NCI-H2029 treated with DMSO at 0.1 percent for 48 hours (cell line): ENCODE data around the gene UVSSA.
"Not testable (repeated sequence)": the region's sequence is repeated elsewhere in the genome, so short reads cannot be mapped to it uniquely, and the experiment has no call there.

ENCODE experiments used
- DNase-seq: peaks from one replicate; lab custom pipeline; 2025; lab: John Stamatoyannopoulos, UW

The UVSSA gene

GRCh38 chr4:1377606-1378261, 30.7 kb downstream of the UVSSA start:
- DNase-seq, result no peak

- DNase-seq, result no peak
Observed at GRCh38 chr4:1378559-1379231, 31.7 kb downstream of the UVSSA start.

- no peak for DNase-seq
Observed at GRCh38 chr4:1379351-1379781, 32.4 kb downstream of the UVSSA start.

GRCh38 chr4:1379801-1380331, 32.9 kb downstream of the UVSSA start:
- DNase-seq, result no peak

GRCh38 chr4:1380368-1381151, 33.6 kb downstream of the UVSSA start:
- DNase-seq, result no peak

- no peak for DNase-seq
Observed at GRCh38 chr4:1381181-1381621, 34.2 kb downstream of the UVSSA start.

GRCh38 chr4:1381944-1382541, 35.0 kb downstream of the UVSSA start:
- no peak for DNase-seq

GRCh38 chr4:1382776-1383727, 36.0 kb downstream of the UVSSA start:
- DNase-seq, result no peak

- DNase-seq, result no peak
Observed at GRCh38 chr4:1383728-1384591, 37.0 kb downstream of the UVSSA start.

GRCh38 chr4:1384675-1385372, 37.8 kb downstream of the UVSSA start:
- DNase-seq, result no peak

- DNase-seq, result no peak
Observed at GRCh38 chr4:1385373-1386340, 38.6 kb downstream of the UVSSA start.

GRCh38 chr4:1393363-1393762, 46.4 kb downstream of the UVSSA start:
- not testable (repeated sequence) for DNase-seq

- no peak for DNase-seq
Observed at GRCh38 chr4:1393866-1394265, 46.9 kb downstream of the UVSSA start.

GRCh38 chr4:1394554-1395388, 47.8 kb downstream of the UVSSA start:
- DNase-seq, result not testable (repeated sequence)

GRCh38 chr4:1395389-1395820, 48.4 kb downstream of the UVSSA start:
- not testable (repeated sequence) for DNase-seq

GRCh38 chr4:1395941-1396805, 49.2 kb downstream of the UVSSA start:
- DNase-seq, result no peak
